ENCODE measurements around the gene LRP6. TPM values are rescaled to one million over a fixed set of nuclear protein-coding genes. Genes with fewer than 3 reads are reported as not detected.

Gene LRP6
- total RNA-seq, 1 donor from 2014 or later: 23.8 TPM

DNA sequence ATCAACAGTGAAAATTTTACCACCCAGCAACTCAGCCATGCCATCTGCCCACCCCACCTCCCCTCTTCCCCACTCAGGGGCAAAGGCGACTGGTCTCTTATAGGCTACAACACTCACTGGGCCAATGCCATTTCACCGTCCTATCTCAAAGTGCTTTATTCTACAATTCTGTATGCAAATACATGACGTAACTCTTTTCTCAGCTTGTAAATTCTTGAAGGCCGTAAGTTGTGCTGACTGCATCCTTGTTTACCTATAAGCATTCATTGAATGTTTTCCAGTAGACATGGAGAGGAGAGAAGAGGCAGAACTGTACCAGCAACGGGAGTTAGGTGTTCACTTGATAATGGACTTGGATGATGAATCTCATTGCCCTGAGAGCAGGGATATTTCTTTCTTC lies 180.5 kb downstream of the LRP6 start:
- no peak for DNase-seq (ENCODE audit: low read depth)
- no peak overlapping the region for H3K4me3 ChIP-seq (ENCODE audit: low read depth, low read length)
- no peak for TF ChIP-seq CTCF (conservative IDR thresholded peaks at IDR 0.05; ENCODE audit: low read depth, low read length)

- H3K4me3 ChIP-seq (ENCODE audit: low read depth, low read length): no peak overlapping the region
- TF ChIP-seq CTCF (conservative IDR thresholded peaks at IDR 0.05; ENCODE audit: low read depth, low read length): no peak
- no peak for DNase-seq (ENCODE audit: low read depth)
Measured at GRCh38 chr12:12083688-12084087, 183.2 kb downstream of the LRP6 start.

DNA sequence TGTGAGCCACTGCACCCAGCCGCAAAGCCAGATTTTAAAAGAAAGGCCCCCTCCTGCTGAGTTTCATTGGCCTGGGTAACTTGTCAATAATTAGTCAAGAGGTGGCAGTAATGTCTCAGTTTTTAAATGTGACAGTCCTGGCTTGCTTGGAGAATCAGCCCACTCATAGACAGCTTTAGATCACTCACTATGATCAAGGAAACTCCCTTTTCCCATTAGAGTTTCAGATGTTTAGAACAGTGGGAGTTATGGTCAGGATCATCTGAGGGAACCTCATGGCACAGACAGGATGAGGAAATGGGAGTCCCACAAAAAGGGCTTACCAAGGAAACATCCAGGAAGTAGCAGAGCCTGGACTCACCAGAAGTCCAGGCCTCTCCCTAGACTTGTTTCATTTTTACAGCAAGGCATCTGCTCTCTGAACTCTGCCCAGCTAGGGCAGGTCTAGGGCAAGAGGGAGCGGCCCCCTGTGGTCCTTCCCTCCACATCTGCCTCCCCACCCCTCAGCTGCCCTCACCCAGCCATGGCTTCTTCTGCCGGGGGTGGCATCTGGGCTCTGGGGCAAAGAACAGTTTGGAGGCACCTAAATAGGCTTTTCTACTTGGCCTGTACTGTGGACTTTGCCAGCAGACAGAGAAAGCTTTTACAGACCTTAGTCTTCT lies 184.9 kb downstream of the LRP6 start:
- peak; percentile 49 for TF ChIP-seq CTCF (conservative IDR thresholded peaks at IDR 0.05; ENCODE audit: low read depth, low read length)
- no peak overlapping the region for H3K4me3 ChIP-seq (ENCODE audit: low read depth, low read length)
- peak; percentile 10 for DNase-seq (ENCODE audit: low read depth)

- H3K4me3 ChIP-seq (ENCODE audit: low read depth, low read length): no peak overlapping the region
- no peak for TF ChIP-seq CTCF (conservative IDR thresholded peaks at IDR 0.05; ENCODE audit: low read depth, low read length)
- DNase-seq (ENCODE audit: low read depth): peak; percentile 1
Measured at GRCh38 chr12:12079291-12079690, 187.6 kb downstream of the LRP6 start.

- no peak for TF ChIP-seq CTCF (conservative IDR thresholded peaks at IDR 0.05; ENCODE audit: low read depth, low read length)
- H3K4me3 ChIP-seq (ENCODE audit: low read depth, low read length): no peak overlapping the region
- no peak for DNase-seq (ENCODE audit: low read depth)
Measured at GRCh38 chr12:12072064-12072760, 194.6 kb downstream of the LRP6 start.

DNA sequence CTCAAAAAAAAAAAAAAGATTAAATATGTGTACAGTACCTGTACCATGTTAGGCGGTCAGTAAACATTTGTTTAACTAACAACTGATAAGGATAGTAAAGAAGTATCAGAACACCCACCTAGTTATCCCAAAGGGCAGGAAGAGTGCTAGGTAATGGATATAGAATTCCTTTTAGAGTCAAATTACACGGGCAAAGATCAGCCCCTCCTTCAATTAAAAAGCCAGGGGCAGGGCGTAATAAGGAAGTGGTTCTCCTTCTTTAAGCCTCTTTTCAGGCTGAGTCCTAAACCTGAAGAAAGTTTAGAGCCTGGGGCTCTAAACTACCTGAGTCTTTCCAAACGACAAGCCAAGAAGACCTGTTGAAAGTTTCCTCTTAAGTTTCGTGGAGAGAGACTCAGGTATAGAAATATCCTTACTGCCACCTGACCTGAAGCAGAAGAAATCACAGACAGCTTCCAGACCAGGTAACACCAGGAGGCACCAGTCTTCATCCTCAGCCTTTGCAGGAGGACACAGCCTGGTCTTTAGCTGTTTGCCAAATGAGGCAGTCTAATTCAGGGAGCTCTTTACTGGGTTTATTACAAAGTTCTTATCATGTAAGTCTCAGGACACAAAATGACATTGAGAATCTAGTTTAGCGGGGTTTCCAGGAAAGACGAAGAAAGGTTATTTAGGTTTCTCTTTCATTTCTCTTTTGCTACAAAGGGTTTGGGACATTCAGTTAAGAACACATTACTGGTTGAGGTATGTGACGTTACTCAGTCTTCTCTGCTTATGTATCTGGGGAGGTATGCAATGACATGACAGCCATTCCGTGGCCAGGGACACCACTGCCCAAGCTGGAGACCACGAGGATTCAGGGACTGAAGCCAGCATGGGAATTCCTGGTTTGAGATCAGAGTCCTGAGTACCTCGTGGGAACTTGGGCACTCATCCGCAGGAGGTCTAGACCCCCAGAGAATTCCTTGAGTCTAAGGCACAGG lies 195.9 kb downstream of the LRP6 start, which contains the start of gene BCL2L14:
Gene BCL2L14 (plus strand): TSS at position 266 of the 983 bp plus-strand sequence. CDS start 8,367 bp downstream, outside the sequence.
- peak; percentile 21 for TF ChIP-seq CTCF (conservative IDR thresholded peaks at IDR 0.05; ENCODE audit: low read depth, low read length)
- no peak within 1 kb of the TSS for H3K4me3 ChIP-seq (ENCODE audit: low read depth, low read length)
- DNase-seq (ENCODE audit: low read depth): no peak
